ENCODE data around the gene GNG12. TPM values are rescaled to one million over a fixed set of nuclear protein-coding genes. Genes with fewer than 3 reads are reported as not detected.

Gene GNG12
- total RNA-seq, 1 donor from 2014 or later, result 40.5 TPM

DNA sequence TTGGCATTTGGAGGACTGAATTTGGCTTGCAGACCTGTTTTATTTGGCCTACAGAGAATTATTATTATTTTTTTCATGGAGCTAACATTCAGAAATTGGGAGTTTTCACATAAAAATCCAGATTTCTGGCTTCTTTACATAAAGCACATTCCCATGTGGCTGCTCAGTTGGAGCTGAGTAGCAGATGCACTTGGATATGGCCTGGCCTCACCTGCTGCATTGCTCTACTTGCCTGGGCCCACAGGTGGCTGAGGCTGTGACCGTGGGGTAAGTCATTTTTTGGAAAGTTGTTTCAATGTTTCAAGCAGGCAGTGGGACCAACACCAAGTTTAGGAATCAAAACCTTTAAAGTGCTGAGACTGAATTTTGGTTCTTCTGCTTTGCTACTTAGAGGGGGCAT, 91.5 kb downstream of the GNG12 start:
- Mint-ChIP-seq H3K27me3 (ENCODE audit: low read depth) (no peaks in the 10 kb centered on the region), H3K36me3 (no peaks in the 10 kb centered on the region), H3K9me3 (no peaks in the 10 kb centered on the region), H3K4me3 (no peak overlapping the region), H3K4me1 (peaks cover 23% of the 10 kb centered on the region), H3K27ac (no peak overlapping the region)
- no peak for DNase-seq (ENCODE audit: low spot score in 2 of 2, unreplicated experiment in 2 of 2)
- no peak for TF ChIP-seq CTCF (IDR thresholded peaks at IDR 0.05; ENCODE audit: unreplicated experiment)

DNA sequence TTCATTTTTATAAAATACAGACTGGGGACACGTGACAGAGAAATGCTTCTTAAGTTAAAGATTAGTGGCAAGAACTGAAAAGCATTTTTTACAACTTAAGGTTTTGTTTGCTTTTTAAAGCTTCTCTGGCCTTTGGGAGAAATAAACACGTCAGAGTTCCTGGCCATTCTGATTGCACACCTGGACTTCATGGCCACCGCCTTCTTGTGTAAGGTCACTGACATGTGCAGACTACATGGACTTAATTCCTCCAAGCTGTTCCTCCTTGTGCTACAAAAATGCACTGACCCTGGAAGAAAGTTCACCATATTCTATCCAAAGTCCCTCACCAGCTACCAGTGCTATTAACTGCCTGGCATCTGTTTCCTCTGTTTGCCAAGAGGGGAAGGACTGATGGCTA, 92.1 kb downstream of the GNG12 start:
- Mint-ChIP-seq H3K36me3 (no peaks in the 10 kb centered on the region), H3K4me3 (no peak overlapping the region), H3K27ac (no peak overlapping the region), H3K9me3 (no peaks in the 10 kb centered on the region), H3K4me1 (peaks cover 20% of the 10 kb centered on the region), H3K27me3 (ENCODE audit: low read depth) (no peaks in the 10 kb centered on the region)
- no peak for TF ChIP-seq CTCF (IDR thresholded peaks at IDR 0.05; ENCODE audit: unreplicated experiment)
- DNase-seq (ENCODE audit: low spot score in 2 of 2, unreplicated experiment in 2 of 2), result no peak

DNA sequence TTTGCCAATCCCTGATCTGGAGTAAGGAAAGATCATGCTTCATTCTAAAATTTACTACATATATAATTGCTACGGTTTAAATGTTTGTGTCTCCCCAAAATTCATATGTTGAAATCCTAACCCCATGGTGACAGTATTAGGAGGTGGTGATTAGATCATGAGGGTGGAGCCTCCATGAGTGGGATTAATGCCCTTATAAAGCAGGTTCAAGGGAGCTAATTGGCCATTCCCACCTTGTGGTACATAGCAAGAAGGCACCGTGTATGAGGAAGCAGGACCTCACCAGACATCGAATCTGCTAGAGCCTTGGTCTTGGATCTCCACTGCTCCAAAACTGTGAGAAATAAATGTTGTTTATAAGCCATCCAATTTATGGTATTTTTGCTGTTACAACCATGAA, 92.7 kb downstream of the GNG12 start:
- H3K4me1 Mint-ChIP-seq, result peaks cover 21% of the 10 kb centered on the region
- TF ChIP-seq CTCF (IDR thresholded peaks at IDR 0.05; ENCODE audit: unreplicated experiment), result no peak
- H3K36me3 Mint-ChIP-seq, result no peaks in the 10 kb centered on the region
- H3K27me3 Mint-ChIP-seq (ENCODE audit: low read depth), result no peaks in the 10 kb centered on the region
- no peaks in the 10 kb centered on the region for H3K9me3 Mint-ChIP-seq
- DNase-seq (ENCODE audit: low spot score in 2 of 2, unreplicated experiment in 2 of 2), result no peak
- H3K27ac Mint-ChIP-seq, result no peak overlapping the region
- no peak overlapping the region for H3K4me3 Mint-ChIP-seq

GRCh38 chr1:67739361-67739760, 93.9 kb downstream of the GNG12 start:
- Mint-ChIP-seq H3K27me3 (ENCODE audit: low read depth) (no peaks in the 10 kb centered on the region), H3K4me3 (no peak overlapping the region), H3K36me3 (no peaks in the 10 kb centered on the region), H3K9me3 (no peaks in the 10 kb centered on the region), H3K27ac (no peak overlapping the region), H3K4me1 (peaks cover 21% of the 10 kb centered on the region)
- no peak for TF ChIP-seq CTCF (IDR thresholded peaks at IDR 0.05; ENCODE audit: unreplicated experiment)
- DNase-seq (ENCODE audit: low spot score in 2 of 2, unreplicated experiment in 2 of 2), result no peak

GRCh38 chr1:67738401-67738800, 94.9 kb downstream of the GNG12 start:
- Mint-ChIP-seq H3K4me3 (no peak overlapping the region), H3K27me3 (ENCODE audit: low read depth) (no peaks in the 10 kb centered on the region), H3K9me3 (no peaks in the 10 kb centered on the region), H3K36me3 (no peaks in the 10 kb centered on the region), H3K27ac (no peak overlapping the region), H3K4me1 (peaks cover 16% of the 10 kb centered on the region)
- TF ChIP-seq CTCF (IDR thresholded peaks at IDR 0.05; ENCODE audit: unreplicated experiment), result no peak
- no peak for DNase-seq (ENCODE audit: low spot score in 2 of 2, unreplicated experiment in 2 of 2)

GRCh38 chr1:67737875-67738274, 95.4 kb downstream of the GNG12 start:
- Mint-ChIP-seq H3K4me3 (no peak overlapping the region), H3K36me3 (no peaks in the 10 kb centered on the region), H3K27ac (no peak overlapping the region), H3K9me3 (no peaks in the 10 kb centered on the region), H3K4me1 (peaks cover 10% of the 10 kb centered on the region), H3K27me3 (ENCODE audit: low read depth) (no peaks in the 10 kb centered on the region)
- no peak for TF ChIP-seq CTCF (IDR thresholded peaks at IDR 0.05; ENCODE audit: unreplicated experiment)
- DNase-seq (ENCODE audit: low spot score in 2 of 2, unreplicated experiment in 2 of 2), result no peak
